ENCODE data around the gene ABLIM2.

ABLIM2 gene

GRCh38 chr4:8093587-8094274, 64.9 kb downstream of the ABLIM2 start:
- H3K4me3 ChIP-seq (ENCODE audit: low read depth, low read length), result no peak overlapping the region
- DNase-seq (ENCODE audit: low read depth), result no peak
- TF ChIP-seq CTCF (IDR thresholded peaks at IDR 0.05; ENCODE audit: insufficient read depth, low read depth, low read length, missing control alignments), result no peak

- H3K4me3 ChIP-seq (ENCODE audit: low read depth, low read length), result no peak overlapping the region
- no peak for DNase-seq (ENCODE audit: low read depth)
- TF ChIP-seq CTCF (IDR thresholded peaks at IDR 0.05; ENCODE audit: insufficient read depth, low read depth, low read length, missing control alignments), result no peak
Measured at GRCh38 chr4:8092282-8092681, 66.3 kb downstream of the ABLIM2 start.

- no peak for DNase-seq (ENCODE audit: low read depth)
- H3K4me3 ChIP-seq (ENCODE audit: low read depth, low read length), result no peak overlapping the region
- no peak for TF ChIP-seq CTCF (IDR thresholded peaks at IDR 0.05; ENCODE audit: insufficient read depth, low read depth, low read length, missing control alignments)
Measured at GRCh38 chr4:8090744-8091301, 67.8 kb downstream of the ABLIM2 start.

- no peak for TF ChIP-seq CTCF (IDR thresholded peaks at IDR 0.05; ENCODE audit: insufficient read depth, low read depth, low read length, missing control alignments)
- DNase-seq (ENCODE audit: low read depth), result no peak
- H3K4me3 ChIP-seq (ENCODE audit: low read depth, low read length), result no peak overlapping the region
Measured at GRCh38 chr4:8090312-8090711, 68.3 kb downstream of the ABLIM2 start.

- H3K4me3 ChIP-seq (ENCODE audit: low read depth, low read length), result no peak overlapping the region
- DNase-seq (ENCODE audit: low read depth), result no peak
- no peak for TF ChIP-seq CTCF (IDR thresholded peaks at IDR 0.05; ENCODE audit: insufficient read depth, low read depth, low read length, missing control alignments)
Measured at GRCh38 chr4:8089862-8090261, 68.8 kb downstream of the ABLIM2 start.

- no peak overlapping the region for H3K4me3 ChIP-seq (ENCODE audit: low read depth, low read length)
- TF ChIP-seq CTCF (IDR thresholded peaks at IDR 0.05; ENCODE audit: insufficient read depth, low read depth, low read length, missing control alignments), result no peak
- DNase-seq (ENCODE audit: low read depth), result no peak
Measured at GRCh38 chr4:8088966-8089491, 69.6 kb downstream of the ABLIM2 start.

Measured in GM12865 (cell line).